OCI-LY7 (cell line): ENCODE data around the gene RNF114.

ENCODE experiments used
- EZH2phosphoT487 ChIP-seq: fragments of 200-600 bp; sonication (generic); IDR thresholded peaks from 2 replicates; pipeline ENCODE4 v1.6.1; 2018; ENCODE audit warnings: low read depth, borderline replicate concordance, mild to moderate bottlenecking, mixed run types, antibody characterized with exemption, low read length, moderate library complexity, mixed read lengths
- TF ChIP-seq, protein P1 (sequence below): fragments of 200-600 bp; sonication (generic); conservative IDR thresholded peaks from 2 replicates; pipeline ENCODE4 v1.5.1; 2014; ENCODE audit warnings: mild to moderate bottlenecking, antibody characterized with exemption, low read length, moderate library complexity, mixed read lengths

DNA sequence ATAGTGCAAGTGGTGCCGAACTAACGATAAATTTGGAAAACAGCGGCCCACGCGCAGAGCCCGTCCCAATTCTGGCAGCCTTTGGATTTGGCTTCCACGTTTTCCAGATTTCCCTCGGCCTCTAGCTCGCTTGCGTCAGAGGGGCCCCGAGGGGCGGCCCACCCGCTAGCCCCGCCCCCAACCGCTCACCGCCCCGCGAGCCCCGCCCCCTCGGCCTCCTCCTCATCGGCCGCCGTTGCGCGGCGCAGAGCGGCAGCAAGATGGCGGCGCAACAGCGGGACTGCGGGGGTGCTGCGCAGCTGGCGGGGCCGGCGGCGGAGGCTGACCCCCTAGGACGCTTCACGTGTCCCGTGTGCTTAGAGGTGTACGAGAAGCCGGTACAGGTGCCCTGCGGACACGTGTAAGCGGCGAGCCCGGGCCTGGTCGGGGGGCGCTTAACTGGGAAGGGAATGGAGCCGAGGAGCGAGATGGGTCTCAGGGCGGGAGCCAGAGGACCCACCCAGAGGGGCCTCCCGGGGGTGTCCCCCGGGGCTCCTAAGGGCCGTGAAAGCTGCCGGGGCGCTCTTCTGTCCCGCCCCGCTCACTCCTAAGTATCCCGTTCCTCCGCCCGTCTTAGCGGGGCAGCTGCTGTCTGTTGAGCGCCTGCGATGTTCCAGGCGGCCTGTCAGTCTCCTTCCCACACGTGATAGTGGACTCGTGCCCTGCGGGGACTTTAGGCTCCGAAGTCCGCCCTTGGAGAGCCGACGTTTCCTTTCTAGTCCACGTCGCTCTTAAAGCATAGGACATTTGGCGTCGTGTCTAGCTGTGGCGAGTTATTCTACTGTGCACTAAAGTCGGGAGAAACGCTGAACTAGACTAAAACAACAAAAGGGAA lies at the start of gene RNF114:
- TF ChIP-seq, protein P1, sequence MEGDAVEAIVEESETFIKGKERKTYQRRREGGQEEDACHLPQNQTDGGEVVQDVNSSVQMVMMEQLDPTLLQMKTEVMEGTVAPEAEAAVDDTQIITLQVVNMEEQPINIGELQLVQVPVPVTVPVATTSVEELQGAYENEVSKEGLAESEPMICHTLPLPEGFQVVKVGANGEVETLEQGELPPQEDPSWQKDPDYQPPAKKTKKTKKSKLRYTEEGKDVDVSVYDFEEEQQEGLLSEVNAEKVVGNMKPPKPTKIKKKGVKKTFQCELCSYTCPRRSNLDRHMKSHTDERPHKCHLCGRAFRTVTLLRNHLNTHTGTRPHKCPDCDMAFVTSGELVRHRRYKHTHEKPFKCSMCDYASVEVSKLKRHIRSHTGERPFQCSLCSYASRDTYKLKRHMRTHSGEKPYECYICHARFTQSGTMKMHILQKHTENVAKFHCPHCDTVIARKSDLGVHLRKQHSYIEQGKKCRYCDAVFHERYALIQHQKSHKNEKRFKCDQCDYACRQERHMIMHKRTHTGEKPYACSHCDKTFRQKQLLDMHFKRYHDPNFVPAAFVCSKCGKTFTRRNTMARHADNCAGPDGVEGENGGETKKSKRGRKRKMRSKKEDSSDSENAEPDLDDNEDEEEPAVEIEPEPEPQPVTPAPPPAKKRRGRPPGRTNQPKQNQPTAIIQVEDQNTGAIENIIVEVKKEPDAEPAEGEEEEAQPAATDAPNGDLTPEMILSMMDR, result no peak
- no peak for TF ChIP-seq EZH2phosphoT487
